Panc1 (cell line): ENCODE data around the gene MTRF1L.
"Not testable (repeated sequence)": the region's sequence is repeated elsewhere in the genome, so short reads cannot be mapped to it uniquely, and the experiment has no call there.

Experiments used
- POLR2AphosphoS5 ChIP-seq: IDR thresholded peaks from 2 replicates; pipeline ENCODE4 v1.6.1; 2012; ENCODE audit warnings: mild to moderate bottlenecking, low read depth, low read length, moderate library complexity
- REST ChIP-seq, 2 experiments: IDR thresholded peaks; 2 replicates each; pipeline ENCODE4 v1.6.1; 2011 to 2012; ENCODE audit warnings: low read depth in 2 of 2, control low read depth in 1 of 2, low read length in 1 of 2, mild to moderate bottlenecking in 1 of 2, moderate library complexity in 1 of 2; ENCODE audit not compliant: insufficient read depth in 1 of 2
- TF ChIP-seq, protein P1 (sequence below): fragments of 450-650 bp; IDR thresholded peaks from 2 replicates; pipeline ENCODE4 v1.5.1; 2017; ENCODE audit warnings: mild to moderate bottlenecking

DNA sequence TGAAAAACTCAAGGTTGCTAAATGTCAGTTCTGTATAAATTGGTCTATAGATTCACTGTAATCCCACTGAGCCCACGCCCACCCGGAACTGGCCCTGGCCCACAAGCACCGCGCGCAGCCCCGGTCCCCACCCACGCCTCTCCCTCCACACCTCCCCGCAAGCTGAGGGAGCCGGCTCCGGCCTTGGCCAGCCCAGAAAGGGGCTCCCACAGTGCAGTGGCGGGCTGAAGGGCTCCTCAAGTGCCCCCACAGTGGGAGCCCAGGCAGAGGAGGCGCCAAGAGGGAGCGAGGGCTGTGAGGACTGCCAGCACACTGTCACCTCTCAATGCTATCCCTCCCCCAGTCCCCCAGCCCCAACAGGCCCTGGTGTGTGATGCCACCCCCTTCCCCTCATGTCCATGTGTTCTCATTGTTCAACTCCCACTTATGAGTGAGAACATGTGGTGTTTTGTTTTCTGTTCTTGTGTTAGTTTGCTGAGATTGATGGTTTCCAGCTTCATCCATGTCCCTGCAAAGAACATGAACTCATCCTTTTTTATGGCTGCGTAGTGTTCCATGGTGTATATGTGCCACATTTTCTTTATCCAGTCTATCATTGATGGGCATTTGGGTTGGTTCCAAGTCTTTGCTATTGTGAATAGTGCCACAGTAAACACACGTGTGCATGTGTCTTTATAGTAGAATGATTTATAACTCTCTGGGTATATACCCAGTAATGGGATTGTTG, 36.2 kb downstream of the MTRF1L start:
- not testable (repeated sequence) for TF ChIP-seq POLR2AphosphoS5; REST (IDR thresholded peaks at IDR 0.05; ENCODE audit: insufficient read depth in 1 of 2, low read depth in 2 of 2, low read length in 1 of 2)
- TF ChIP-seq, protein P1, sequence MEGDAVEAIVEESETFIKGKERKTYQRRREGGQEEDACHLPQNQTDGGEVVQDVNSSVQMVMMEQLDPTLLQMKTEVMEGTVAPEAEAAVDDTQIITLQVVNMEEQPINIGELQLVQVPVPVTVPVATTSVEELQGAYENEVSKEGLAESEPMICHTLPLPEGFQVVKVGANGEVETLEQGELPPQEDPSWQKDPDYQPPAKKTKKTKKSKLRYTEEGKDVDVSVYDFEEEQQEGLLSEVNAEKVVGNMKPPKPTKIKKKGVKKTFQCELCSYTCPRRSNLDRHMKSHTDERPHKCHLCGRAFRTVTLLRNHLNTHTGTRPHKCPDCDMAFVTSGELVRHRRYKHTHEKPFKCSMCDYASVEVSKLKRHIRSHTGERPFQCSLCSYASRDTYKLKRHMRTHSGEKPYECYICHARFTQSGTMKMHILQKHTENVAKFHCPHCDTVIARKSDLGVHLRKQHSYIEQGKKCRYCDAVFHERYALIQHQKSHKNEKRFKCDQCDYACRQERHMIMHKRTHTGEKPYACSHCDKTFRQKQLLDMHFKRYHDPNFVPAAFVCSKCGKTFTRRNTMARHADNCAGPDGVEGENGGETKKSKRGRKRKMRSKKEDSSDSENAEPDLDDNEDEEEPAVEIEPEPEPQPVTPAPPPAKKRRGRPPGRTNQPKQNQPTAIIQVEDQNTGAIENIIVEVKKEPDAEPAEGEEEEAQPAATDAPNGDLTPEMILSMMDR = not testable (repeated sequence)
